Globus pallidus (tissue), 1 donor: ENCODE results near the gene KDR.

Source experiments
- DNase-seq: peaks from one replicate; pipeline ENCODE4 v3.0.0-alpha.2; 2015; ENCODE audit warnings: low spot score

KDR gene

GRCh38 chr4:55123791-55124190 is 1.6 kb downstream of the KDR start:
- DNase-seq = no peak

- no peak for DNase-seq
Observed at GRCh38 chr4:55122235-55122634, 3.2 kb downstream of the KDR start.

- DNase-seq = no peak
Observed at GRCh38 chr4:55121246-55121645, 4.1 kb downstream of the KDR start.

GRCh38 chr4:55118397-55118796 is 7.0 kb downstream of the KDR start:
- DNase-seq = no peak

- DNase-seq = no peak
Observed at GRCh38 chr4:55117511-55117910, 7.9 kb downstream of the KDR start.

- DNase-seq = no peak
Observed at GRCh38 chr4:55116450-55116849, 8.9 kb downstream of the KDR start.

GRCh38 chr4:55111601-55112000 is 13.8 kb downstream of the KDR start:
- DNase-seq = no peak

GRCh38 chr4:55110131-55110530 is 15.3 kb downstream of the KDR start:
- no peak for DNase-seq

GRCh38 chr4:55107054-55107453 is 18.3 kb downstream of the KDR start:
- no peak for DNase-seq

GRCh38 chr4:55103224-55103623 is 22.2 kb downstream of the KDR start:
- DNase-seq = no peak

- DNase-seq = no peak
Observed at GRCh38 chr4:55099816-55100215, 25.6 kb downstream of the KDR start.

GRCh38 chr4:55098456-55099204 is 26.8 kb downstream of the KDR start:
- DNase-seq = no peak

- DNase-seq = no peak
Observed at GRCh38 chr4:55096619-55097018, 28.8 kb downstream of the KDR start.

GRCh38 chr4:55096045-55096444 is 29.4 kb downstream of the KDR start:
- DNase-seq = no peak

GRCh38 chr4:55092504-55092903 is 32.9 kb downstream of the KDR start:
- no peak for DNase-seq

GRCh38 chr4:55089916-55090315 is 35.5 kb downstream of the KDR start:
- peak; percentile 29 for DNase-seq

GRCh38 chr4:55087913-55088260 is 37.5 kb downstream of the KDR start:
- DNase-seq = no peak

- DNase-seq = peak; percentile 83
Observed at GRCh38 chr4:55087009-55087912, 38.1 kb downstream of the KDR start.

- peak; percentile 73 for DNase-seq
Observed at GRCh38 chr4:55086578-55086977, 38.8 kb downstream of the KDR start.

- no peak for DNase-seq
Observed at GRCh38 chr4:55083735-55084134, 41.7 kb downstream of the KDR start.

- DNase-seq = no peak
Observed at GRCh38 chr4:55082756-55083155, 42.6 kb downstream of the KDR start.

- no peak for DNase-seq
Observed at GRCh38 chr4:55080174-55080865, 45.1 kb downstream of the KDR start.
